Colonic mucosa (tissue), 4 donors: ENCODE results near the gene TUT7. TPM values are rescaled to one million over a fixed set of nuclear protein-coding genes. Genes with fewer than 3 reads are reported as not detected.

Source experiments
- DNase-seq: peaks from one replicate; pipeline ENCODE4 v3.0.0-alpha.2; 2020
- H3K27ac ChIP-seq: fragments of 200-600 bp; one replicate; pipeline ENCODE4 v1.8.0; 2021
- H3K27me3 ChIP-seq: fragments of 200-600 bp; one replicate; pipeline ENCODE4 v1.8.0; 2021
- H3K36me3 ChIP-seq: fragments of 200-600 bp; one replicate; pipeline ENCODE4 v1.8.0; 2021
- H3K4me1 ChIP-seq: fragments of 200-600 bp; one replicate; pipeline ENCODE4 v1.8.0; 2021; ENCODE audit warnings: mild to moderate bottlenecking
- H3K4me3 ChIP-seq: fragments of 200-600 bp; one replicate; pipeline ENCODE4 v1.8.0; 2021
- H3K9ac ChIP-seq, 2 donors: one replicate each; pipeline ENCODE4 v1.7.0; 2013; ENCODE audit warnings: control low read depth in 2 of 2, low read depth in 2 of 2, low read length in 2 of 2
- H3K9me3 ChIP-seq: fragments of 200-600 bp; one replicate; pipeline ENCODE4 v1.8.0; 2021
- intact Hi-C: fragments of 100-400 bp; cut with DNase I; formaldehyde crosslinking; loops from one replicate; pipeline ENCODE4 v1.14.1; 2022
- total RNA-seq, 2 donors: library from RNA; stranded (reverse); fragmentation: NEBNext Ultra II Directional in 1 of 2; extraction: Animal tissue kit (Norgen Biotek cat#: 25700) in 1 of 2; gene quantifications; one replicate each; pipeline ENCODE4 v1.2.1, GENCODE V29; 2021
- TF ChIP-seq, protein P1 (sequence below): fragments of 200-600 bp; IDR thresholded peaks from one replicate; pipeline ENCODE4 v1.8.0; 2022; ENCODE audit warnings: antibody characterized with exemption, mild to moderate bottlenecking
- donor health status: healthy.
- donor health status: DM: no; HTN: no; CAD: no.
- donor health status: DM: no; HTN: no; CAD: no.

TUT7 gene
- total RNA-seq, 2 donors from 2014 or later = 31.5 to 42.4 TPM

DNA sequence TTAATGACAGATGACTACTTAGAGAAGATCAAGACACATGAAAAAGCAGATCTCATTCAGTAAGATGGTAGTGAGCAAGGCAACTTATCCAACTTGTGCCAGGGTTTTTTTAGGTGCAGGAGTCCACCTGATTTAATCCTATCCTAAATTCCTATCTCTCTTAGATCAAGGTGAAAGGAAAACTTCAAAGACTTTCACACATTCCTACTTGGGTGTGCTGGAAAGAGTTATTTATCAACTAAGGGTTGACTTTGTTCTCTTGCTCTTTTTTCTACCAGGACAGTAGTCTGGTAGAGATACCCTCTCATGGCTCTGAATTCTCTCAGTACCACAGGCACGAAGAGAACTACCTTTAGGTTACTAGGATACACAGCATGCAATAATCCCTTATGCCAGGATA, 18.2 kb downstream of the TUT7 start:
- peaks cover 4% of the 10 kb centered on the region for H3K36me3 ChIP-seq
- no peaks in the 10 kb centered on the region for H3K27me3 ChIP-seq

DNA sequence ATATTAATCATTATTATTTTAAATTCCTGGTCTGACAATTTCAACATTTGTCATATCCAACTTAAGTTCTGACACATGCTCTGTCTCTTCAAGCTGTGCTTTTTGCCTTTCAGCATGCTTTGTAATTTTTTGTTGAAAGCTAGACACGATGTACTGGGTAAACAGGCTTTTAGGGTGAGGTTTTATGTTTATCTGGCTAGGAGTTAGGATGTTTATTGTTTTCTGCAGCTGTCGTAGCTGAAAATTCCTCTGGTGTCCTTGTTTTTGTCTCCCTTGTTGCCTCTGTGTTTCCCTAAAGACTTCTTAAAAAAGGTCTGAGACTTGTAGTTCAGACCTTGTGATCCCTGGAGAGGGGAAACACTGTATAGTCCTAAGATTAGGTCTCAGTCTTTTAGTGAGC, 20.6 kb downstream of the TUT7 start:
- H3K36me3 ChIP-seq = no peaks in the 10 kb centered on the region
- H3K4me3 ChIP-seq = no peak overlapping the region
- no peak overlapping the region for H3K27ac ChIP-seq
- no peak overlapping the region for H3K9ac ChIP-seq
- no peaks in the 10 kb centered on the region for H3K4me1 ChIP-seq
- TF ChIP-seq, protein P1, sequence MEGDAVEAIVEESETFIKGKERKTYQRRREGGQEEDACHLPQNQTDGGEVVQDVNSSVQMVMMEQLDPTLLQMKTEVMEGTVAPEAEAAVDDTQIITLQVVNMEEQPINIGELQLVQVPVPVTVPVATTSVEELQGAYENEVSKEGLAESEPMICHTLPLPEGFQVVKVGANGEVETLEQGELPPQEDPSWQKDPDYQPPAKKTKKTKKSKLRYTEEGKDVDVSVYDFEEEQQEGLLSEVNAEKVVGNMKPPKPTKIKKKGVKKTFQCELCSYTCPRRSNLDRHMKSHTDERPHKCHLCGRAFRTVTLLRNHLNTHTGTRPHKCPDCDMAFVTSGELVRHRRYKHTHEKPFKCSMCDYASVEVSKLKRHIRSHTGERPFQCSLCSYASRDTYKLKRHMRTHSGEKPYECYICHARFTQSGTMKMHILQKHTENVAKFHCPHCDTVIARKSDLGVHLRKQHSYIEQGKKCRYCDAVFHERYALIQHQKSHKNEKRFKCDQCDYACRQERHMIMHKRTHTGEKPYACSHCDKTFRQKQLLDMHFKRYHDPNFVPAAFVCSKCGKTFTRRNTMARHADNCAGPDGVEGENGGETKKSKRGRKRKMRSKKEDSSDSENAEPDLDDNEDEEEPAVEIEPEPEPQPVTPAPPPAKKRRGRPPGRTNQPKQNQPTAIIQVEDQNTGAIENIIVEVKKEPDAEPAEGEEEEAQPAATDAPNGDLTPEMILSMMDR = no peak
- intact Hi-C loops = no loop called here
- no peaks in the 10 kb centered on the region for H3K9me3 ChIP-seq
- DNase-seq = no peak
- no peaks in the 10 kb centered on the region for H3K27me3 ChIP-seq

More for the DNA sequence above, 18.2 kb downstream of the TUT7 start:
- intact Hi-C loops = loop anchor here (5.0 kb wide), 1 partner anchor 34 kb away; no protein-coding TSS in a partner anchor
- TF ChIP-seq, protein P1 = no peak
- DNase-seq = no peak
- H3K4me1 ChIP-seq = no peaks in the 10 kb centered on the region
- H3K9ac ChIP-seq = no peak overlapping the region
- H3K27ac ChIP-seq = no peak overlapping the region
- H3K9me3 ChIP-seq = no peaks in the 10 kb centered on the region
- no peak overlapping the region for H3K4me3 ChIP-seq

DNA sequence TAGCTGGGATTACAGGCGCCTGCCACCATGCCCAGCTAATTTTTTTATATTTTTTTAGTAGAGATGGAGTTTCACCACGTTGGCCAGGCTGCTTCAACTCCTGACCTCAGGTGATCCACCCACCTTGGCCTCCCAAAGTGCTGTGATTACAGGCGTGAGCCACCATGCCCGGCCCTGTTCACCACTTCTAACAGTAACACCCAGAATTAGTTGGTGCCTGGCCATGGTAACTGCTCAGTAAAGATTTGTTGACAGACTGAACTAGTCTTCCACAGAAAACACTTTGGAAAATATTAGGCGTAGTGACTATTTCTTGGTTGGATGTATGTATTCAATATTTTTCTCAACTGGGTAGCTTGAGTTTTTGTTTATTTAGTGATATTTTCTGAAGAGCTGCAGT, 24.0 kb downstream of the TUT7 start:
- Histone ChIP-seq H3K4me3 (no peak overlapping the region), H3K9me3 (no peaks in the 10 kb centered on the region), H3K9ac (no peak overlapping the region), H3K27me3 (no peaks in the 10 kb centered on the region), H3K27ac (no peak overlapping the region), H3K4me1 (no peaks in the 10 kb centered on the region), H3K36me3 (peaks cover under 1% of the 10 kb centered on the region)
- intact Hi-C loops = no loop called here
- TF ChIP-seq, protein P1 = no peak
- no peak for DNase-seq

DNA sequence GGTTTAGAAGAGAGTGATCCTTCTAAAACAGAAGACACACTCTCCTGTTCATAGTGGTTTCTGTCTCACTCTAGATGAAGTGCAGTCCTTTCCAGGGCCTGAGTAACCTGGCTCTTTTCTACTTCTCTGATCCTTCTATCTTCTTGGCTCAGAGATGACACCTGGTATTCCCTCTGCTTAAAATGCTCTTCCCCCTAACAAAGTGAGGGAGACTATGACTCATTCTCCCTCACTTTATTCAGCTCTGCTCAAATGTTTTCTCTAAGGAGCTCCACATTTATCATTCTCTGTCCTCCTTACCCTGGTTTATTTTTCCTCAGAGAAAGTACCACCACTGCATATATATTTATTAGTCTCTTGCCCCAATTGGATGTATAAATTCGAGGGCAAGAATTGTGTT, 24.6 kb downstream of the TUT7 start:
- intact Hi-C loops = loop anchor here (10.0 kb wide), 1 partner anchor 325 kb away; no protein-coding TSS in a partner anchor
- H3K36me3 ChIP-seq = peaks cover 6% of the 10 kb centered on the region
- no peak for DNase-seq

DNA sequence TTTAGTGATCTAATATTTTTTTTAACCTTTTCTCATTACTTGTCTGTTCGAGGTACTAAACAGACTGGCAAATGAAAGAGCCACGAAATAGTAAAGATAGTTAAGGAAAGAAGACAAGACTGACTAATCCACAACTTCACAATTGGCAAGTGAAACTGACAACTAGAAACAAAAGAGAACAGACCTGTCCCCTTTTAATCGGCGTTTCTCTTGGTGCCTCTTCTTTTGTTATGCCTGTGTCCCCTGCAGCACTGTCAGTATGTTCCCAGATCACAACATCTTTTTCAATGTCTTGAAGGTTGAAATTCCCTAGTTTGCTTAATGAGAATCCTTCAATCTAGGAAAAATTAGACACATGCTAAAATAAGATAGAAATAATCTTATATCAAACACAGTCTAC, 26.1 kb downstream of the TUT7 start:
- Histone ChIP-seq H3K4me1 (no peaks in the 10 kb centered on the region), H3K4me3 (no peak overlapping the region), H3K9ac (no peak overlapping the region), H3K36me3 (peaks cover 7% of the 10 kb centered on the region), H3K27ac (no peak overlapping the region), H3K9me3 (no peaks in the 10 kb centered on the region), H3K27me3 (no peaks in the 10 kb centered on the region)
- TF ChIP-seq, protein P1 = no peak
- DNase-seq = no peak
- intact Hi-C loops = loop anchor here (10.0 kb wide), 1 partner anchor 323 kb away; no protein-coding TSS in a partner anchor

More for the DNA sequence above, 24.6 kb downstream of the TUT7 start:
- Histone ChIP-seq H3K27me3 (no peaks in the 10 kb centered on the region), H3K4me1 (no peaks in the 10 kb centered on the region), H3K9me3 (no peaks in the 10 kb centered on the region), H3K9ac (no peak overlapping the region), H3K4me3 (no peak overlapping the region), H3K27ac (no peak overlapping the region)
- TF ChIP-seq, protein P1 = no peak
